ENCODE results near the gene SDK1. TPM values are rescaled to one million over a fixed set of nuclear protein-coding genes. Genes with fewer than 3 reads are reported as not detected.

The SDK1 gene
- polyA plus RNA-seq, 1 donor, result 3.4 TPM

DNA sequence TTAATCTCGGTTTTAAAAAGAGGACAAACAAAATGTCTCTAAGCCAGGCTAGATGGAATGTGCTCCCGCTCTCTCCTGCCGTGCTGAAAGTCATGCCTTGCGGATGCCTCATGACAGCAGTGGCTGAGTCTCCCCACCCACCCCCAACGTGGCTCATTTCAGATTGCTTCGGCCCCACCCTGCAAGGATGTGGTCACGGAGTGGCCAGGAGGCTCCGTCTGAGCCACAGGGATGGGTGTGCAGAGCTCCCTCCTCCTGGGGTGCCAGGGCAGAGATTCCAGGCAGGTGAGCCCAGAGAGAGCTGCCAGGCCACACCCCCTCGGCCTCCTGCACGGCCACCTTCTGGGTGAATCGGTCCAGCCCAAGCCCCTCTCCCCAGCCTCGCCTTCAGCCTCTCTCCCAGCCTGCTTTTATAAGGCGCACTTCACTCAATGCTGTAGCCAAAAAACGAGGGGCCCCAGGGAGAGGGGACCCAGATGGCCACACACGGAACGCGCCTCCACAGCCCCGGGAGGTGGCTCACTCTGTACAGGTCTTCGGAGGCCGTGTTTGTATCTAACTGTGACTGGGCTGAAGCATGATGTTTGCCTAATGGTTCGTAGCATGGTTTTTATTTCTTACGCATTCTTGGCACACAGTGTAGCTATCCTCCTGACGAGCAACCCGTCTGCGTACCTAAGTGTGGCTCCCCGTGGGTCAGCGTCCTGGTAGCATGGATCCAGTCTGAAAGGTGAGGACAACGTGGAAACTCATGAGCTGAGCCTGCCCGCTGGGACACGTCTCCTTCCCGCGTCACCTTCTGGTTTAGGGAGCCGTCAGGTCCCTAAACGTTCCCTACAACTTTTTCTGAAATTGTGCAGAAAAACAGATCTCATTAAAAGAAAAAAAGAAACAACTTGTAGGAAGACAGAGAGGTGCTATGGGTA, 967.3 kb downstream of the SDK1 start:
- DNase-seq (ENCODE audit: low read depth), result no peak

DNA sequence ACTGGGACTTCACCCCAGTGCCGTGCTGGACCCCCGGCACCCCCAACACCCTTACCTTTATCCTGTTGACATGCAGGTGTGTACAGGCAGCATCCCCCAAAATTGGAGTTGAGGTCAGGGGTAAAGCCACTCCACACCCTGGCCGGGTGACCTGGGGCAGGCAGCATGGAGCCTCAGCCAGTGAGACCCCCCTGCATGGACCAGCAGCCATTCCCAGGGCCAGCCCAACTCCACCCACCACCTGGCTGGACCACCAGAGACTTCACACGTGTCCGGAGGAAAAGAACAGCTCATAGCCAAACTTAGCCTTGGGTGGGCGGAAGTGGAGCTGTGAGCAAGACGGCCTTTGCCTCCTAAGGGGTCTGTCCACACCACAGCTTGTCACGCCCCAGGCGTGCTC, 968.0 kb downstream of the SDK1 start:
- no peak for DNase-seq (ENCODE audit: low read depth)

DNA sequence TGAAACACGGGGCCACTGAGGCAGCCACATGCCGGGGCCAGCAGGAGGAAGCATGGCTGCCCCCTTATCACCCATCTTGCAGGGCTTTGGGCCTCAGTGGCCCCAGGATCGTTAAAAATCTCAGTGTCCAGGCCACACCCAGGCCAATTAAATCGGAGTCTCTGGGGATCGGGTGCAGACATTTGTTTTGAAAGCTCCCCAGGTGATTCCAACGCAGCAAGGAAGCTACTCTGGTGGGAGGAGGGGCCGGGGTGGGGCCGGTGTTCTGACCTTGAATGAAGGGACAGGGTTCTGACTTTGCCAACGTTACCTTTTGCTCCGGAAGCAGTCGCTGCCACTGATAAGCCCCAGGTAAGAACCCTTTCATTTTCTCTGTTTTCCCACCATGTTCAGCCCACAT, 968.7 kb downstream of the SDK1 start:
- no peak for DNase-seq (ENCODE audit: low read depth)

DNA sequence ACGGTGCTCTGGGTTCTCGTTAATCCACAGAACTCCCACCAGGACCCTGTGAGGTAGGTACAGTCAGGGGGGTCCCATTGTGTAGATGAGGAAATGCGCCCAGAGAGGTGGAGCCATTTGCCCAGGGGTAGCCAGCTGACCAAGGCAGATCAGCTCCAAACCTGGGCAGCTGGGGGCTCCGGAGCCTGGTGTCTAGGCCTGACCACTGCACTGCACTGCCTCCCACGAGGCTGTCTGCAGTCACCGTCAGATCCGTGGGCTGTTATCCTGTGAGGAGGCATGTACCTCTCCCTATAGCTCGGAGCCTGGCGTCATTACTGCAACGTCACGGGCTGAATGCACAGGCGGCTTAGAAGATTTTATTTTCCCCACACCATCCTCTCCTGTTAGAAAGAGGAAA, 969.2 kb downstream of the SDK1 start:
- DNase-seq (ENCODE audit: low read depth), result no peak

DNA sequence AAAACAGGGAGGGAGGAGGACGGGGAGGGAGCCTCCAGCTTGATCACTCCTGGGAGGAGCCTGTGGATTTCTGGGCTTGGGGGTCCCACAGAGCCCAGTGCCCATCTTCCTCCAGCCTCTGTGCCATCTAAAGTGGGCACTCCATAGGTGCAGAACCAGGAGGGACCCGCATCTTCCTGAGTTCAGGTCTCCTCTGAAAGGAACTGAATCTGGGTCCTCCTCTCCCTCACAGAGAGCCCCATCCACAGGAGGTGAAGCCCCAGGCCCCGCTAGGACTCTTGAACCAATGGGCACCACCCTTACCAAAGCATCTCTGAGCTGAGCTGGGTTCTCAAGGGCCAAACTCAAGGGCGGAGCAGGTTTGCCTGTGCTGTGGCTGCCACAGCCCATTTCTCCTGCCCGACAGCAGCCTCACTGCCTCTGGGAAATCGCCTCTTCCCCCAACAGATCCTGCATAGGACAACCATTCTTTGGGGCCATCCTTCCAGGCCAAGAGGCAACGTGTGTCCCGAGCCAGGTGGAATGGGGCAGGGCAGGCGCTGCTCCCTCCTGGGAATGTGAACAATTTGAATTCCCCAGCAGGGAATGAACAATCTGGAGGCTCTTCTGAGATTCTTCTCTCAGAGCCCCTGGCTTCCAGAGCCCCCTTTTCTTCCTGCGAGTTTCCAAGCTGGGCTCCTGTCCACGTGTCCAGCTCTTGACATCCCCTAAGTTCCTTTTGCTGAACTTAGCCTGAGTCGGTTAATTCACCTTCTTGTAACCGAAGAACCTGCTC, 970.1 kb downstream of the SDK1 start:
- no peak for DNase-seq (ENCODE audit: low read depth)

DNA sequence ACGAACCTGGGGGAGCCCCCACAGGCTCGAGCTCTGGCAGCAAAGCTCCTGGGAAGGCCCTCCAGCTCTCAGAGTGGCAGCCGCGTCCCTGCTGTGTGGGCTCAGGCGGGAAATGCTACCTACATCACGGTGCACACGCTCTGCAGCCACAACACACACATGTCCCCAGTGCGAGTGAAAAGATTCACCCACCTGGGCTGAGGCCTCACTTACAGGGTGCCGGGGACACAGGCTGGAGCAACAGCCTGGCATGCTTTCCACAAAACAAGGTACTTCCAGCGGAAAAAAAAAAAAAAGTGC, 970.6 kb downstream of the SDK1 start:
- DNase-seq (ENCODE audit: low read depth), result no peak

DNA sequence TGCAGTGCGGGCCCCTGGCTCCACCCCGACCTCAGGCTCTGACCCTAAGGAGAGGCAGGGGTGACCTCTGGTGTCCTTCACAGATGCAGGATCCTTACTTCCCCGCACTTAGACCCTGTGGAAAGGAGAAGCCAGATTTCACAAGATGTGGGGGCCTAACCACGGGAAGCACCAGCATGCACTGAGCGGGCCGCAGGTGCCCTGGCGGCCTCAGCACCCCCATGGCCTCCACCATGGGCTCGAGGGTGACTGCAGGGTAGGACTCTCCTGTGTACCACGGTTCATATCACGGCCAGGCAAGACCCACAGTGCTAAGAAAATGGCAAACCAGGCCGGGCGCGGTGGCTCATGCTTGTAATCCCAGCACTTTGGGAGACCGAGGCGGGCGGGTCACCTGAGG, 971.1 kb downstream of the SDK1 start:
- DNase-seq (ENCODE audit: low read depth), result no peak

DNA sequence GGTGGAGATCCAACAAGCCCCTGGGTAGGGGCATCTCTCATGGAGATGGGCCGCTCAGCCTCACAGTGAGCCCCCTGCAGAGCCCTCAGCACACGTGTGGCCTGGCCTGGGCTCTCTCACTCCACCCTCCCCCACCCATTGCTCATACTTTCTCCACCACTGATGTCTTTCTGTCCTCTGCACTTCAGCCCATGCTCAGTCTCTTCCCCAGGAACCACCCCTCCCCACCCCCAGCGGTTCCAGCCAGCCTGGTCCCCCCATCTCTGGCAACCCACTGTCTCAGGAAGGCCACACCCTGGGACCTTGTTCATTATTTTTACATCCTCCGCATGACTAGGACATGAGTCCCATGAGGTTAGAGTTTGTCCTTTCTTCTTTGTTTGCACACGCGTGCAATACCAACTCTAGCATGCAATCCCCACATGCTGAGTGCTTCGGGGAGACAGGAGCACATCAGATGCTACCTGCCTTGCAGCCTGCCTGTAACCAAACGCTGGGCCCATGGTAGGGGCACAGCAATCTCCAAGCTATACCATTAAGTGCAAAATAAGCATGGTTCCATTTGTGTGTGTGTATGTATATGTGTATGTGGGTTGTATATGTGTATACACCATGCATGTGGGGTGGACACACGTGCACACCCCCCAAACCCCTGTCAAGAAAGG, 972.6 kb downstream of the SDK1 start:
- no peak for DNase-seq (ENCODE audit: low read depth)

DNA sequence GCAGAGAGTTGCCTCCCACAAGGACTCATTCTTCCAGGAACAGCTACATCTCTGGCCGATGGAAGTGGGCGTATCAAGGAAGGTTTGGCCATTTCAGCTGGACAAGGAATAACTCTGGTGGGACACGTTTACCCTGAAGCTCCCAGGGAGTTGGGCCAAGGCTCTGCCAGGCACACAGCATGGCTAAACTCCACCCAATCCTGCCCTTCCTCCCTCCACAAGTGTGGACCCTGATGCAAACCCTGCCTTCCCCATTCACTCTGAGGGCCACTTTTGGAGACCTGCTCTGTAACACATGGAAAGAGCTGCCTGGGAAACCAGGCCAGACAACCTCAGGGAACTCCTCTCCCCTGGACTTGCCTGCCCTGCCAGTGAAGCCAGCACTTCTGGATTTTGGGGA, 973.2 kb downstream of the SDK1 start:
- no peak for DNase-seq (ENCODE audit: low read depth)

DNA sequence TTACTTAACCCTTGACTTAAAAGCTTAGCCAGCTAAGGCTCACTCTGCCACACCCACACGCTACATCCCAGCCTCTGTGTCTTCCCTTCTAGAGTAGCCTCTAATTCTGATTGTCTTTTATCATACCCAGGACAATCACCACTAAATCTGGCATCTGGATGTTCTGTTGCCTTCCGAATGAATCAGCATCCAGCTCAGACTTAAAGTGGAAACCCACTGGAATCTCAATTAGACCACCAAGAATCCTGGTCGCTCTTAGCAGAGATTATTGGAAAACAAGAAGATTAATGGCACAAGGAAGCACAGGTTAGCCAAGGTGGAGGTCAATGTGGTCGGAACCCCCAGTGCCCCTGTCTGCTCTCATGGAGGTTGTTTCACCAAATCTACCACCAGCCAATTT, 976.9 kb downstream of the SDK1 start:
- no peak for DNase-seq (ENCODE audit: low read depth)

DNA sequence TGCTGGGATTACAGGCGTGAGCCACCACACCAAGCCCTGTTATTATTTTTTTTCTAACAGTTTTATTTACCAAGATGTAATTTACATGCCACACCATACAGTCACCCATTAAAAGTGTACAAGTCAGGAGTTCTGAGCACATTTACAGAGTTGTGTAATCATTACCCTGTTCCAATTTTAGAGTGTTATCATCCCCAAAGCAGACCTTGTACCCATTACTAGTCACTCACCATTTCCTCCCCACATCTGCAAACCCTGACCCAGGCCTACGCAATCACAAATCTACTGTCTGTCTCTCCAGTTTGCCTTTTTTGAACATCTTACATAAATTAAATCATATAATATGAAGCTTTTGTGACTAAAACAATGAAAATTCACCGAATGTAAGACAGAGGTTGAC, 978.2 kb downstream of the SDK1 start:
- DNase-seq (ENCODE audit: low read depth), result no peak

DNA sequence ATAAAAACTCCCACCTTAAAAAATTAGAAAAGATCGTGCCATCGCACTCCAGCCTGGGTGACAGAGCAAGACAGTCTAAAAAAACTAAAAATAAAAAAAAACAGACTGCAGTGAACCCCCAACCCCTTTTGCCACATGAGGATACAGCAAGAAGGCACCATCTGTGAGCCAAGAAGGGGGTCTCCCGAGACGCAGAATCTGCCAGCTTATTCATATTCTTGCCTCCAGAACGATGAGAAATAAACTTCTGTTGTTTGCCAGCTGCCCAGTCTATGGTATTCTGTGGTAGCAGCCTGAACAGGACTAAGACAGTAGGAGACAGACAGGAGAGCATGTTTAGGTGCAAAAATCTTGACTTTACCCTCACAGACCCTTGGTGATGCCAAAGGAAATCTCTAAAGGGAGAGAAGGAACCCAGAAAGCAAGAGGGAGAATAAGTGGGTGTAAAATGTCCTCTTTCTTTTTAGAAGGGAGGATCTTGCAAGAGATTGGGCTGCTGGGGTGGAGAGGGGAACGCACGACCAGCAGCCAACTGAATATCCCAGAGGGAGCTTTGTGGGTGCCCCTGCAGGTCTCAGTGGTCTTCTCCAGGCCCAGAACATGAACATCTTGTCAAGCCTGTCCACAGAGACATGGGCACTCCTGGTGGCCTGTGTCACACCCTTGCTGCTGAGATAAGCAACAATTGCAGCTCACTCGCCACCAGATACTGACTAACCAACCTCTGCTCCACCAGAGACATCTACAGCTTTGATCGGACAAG, 980.4 kb downstream of the SDK1 start:
- DNase-seq (ENCODE audit: low read depth), result no peak

DNA sequence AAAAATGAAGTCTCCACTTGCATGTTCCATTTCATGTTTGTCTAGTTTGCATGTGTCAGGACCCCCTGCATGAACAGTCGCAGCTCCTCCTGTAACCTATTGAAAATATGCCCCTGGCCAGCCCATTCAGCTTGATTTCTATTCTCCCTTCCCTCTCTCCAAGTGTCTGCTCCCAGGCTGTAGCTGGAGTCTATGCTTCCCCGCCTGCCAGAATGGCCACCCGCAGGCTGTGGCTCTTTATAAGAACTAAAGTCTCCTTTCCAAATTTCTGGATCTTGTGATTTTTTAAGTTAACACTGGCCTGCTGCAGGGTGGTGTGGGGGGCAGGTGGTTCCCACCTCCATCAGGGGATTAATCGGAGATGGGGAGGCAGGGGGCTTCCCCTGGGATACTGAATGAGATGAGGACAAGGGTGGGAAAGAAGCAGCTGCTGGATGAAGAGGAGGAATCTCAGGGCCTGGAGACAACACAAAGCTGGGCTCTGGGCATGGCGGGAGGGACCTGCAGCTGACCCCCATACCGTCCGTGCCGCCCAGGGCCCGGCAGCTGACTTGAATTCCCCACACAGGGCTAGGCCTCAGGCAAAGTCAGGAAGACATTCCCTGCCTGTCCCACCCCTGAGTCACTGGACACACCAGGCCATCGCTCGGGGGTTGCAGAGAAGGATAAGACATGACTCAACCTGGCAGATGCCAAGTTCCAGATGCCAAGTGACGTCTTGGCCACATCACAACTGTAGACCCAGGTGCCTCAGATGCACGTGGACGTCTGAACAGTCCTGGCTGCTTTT, 981.6 kb downstream of the SDK1 start:
- no peak for DNase-seq (ENCODE audit: low read depth)

DNA sequence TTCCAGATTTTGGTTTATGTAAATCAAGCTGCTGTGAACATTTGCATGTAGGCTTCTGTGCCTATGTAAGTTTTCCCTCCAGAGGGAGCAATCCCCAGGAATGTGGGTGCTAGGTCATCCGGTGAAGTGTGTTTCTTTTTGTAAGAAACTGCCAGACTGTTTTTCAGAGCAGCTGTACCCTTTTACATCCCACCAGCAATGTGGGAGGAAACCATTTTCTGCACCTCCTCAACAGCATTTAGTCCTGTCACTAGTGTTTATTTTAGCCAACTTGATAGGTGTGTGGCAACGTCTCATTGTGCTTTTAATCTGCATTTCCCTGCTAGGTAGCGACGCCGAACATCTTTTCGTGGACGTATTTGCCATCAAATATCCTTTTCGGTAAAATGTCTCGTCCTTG, 985.3 kb downstream of the SDK1 start:
- DNase-seq (ENCODE audit: low read depth), result no peak

DNA sequence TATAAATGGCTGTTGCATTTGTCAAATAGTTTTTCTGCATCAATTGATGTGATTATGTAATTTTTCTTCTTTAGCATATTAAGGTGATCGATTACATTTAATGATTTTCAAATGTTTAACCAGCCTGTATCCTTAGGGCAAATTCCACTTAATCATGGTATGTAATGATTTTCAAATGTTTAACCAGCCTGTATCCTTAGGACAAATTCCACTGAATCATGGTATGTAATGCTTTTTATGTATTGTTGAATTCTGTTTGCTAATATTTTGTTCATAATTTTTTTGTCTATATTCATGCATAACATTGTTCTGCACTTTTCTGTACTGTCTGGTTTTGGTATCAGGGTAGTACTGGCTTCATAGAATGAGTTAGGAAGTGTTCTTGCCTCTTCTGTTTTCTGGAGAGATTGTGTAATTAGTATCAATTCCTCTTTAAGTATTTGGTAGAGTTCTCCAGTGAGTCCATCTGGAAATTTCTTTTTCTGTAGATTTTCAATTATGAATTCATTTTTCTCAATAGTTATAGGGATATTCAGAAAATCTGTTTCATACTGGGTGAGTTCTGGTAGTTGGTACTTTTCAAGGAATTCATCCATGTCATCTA, 987.8 kb downstream of the SDK1 start:
- DNase-seq (ENCODE audit: low read depth), result no peak

DNA sequence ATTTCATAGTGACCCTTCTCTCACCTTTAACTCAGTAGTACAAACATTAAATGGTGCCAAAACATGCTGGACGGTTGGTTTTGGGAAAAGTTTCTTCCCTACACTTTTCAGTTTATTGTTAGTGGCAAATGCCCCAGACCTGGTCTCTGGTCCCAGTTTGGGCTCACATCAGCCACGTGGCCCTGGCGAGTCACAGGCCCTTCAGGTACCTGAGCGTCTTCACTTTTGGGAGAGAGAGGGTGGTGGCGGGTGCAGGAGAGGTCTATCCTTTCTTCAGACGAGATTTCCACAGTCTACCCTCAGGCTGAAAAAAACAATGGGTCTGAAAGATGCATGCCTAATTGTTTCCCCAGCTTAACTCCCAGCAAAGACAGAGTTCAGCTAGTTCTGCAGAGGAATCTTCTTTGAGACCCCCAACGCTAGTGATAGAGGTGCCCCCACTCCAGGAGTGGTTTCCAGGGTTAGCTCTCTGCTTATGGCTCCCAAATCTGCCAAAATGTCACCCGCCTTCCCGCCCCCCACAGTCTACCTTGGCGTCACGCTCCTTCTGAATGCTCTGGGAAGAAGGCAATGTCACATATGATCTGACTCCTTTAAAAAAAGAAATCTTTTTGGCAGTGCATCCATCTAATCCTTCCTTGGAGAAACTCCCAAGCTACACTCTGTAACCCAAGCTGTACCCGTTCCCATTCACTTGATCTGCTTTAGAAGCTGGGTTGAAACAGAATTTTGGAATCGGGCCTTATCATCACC, 996.3 kb downstream of the SDK1 start:
- DNase-seq (ENCODE audit: low read depth), result no peak

DNA sequence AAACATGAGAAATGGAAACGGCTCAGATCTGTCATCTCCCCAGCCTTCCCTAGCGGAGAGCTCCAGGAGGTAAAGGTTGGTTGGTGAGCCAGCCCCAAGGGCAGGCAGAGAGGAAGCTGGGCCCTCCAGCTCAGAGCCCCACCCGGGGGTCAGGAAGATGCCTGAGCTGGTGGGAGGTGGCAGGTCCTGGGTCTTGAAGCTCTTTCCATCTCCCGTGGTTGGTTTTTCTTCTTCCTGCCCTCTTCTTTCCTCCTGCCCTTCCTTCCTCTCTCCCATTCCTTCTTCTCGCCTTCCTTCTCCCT, 996.8 kb downstream of the SDK1 start:
- DNase-seq (ENCODE audit: low read depth), result no peak

DNA sequence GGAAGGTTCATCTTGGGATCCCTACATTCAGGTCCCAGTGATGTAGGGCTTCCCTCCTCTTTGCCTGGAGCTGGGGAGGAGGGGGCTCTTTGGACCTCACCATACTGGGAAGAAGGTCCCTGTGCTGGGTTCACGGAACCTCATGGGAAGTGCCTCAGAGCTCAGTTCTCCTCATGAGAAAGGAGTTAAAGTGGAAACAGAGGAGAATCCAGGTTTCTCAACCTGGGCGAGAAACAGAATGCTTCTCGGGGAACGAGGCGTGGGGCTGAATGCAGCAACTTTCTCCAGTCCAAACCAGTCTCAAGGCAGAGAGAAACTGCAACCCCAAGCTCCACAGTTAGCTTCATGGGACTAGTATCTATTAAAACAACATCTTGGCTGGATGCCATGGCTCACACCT, 998.4 kb downstream of the SDK1 start:
- no peak for DNase-seq (ENCODE audit: low read depth)

DNA sequence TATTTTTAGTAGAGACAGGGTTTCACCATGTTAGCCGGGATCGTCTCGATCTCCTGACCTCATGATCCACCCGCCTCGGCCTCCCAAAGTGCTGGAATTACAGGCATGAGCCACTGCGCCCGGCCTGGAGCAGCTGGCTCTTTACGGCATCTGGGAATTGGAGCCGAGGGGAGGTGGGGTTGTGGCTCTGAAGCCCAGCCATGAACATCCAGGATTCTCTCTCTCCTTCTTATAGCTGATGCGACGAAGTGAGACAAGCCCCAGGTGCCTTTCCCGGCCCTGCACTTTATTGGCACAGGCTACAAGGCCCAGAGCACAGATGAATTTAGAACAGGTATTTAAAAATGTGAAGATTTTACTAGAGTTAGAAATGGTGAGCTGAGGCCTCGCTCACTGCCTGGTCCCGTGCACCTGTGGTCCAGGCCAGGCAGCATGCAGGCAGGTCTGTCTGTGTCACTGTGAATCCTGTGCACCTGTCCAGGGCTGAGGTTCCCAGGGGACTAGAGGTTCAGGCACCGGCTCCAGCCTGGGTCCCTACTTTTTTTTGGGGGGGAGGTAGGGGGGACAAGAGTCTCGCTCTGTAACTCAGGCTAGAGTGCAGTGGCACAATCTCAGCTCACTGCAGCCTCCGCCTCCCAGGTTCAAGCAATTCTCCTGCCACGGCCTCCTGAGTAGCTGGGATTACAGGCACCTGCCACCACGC, 1001.3 kb downstream of the SDK1 start:
- DNase-seq (ENCODE audit: low read depth), result no peak

Measured in forelimb muscle (tissue), 1 donor.